ENCODE data around the gene RASD2. TPM values are rescaled to one million over a fixed set of nuclear protein-coding genes. Genes with fewer than 3 reads are reported as not detected.

Gene RASD2
- total RNA-seq, 1 experiment from 2014 or later, result not detected

GRCh38 chr22:35522225-35523149 lies 18.1 kb upstream of the RASD2 start:
- no peaks in the 10 kb centered on the region for H3K9me3 Mint-ChIP-seq (ENCODE audit: unreplicated experiment)
- no peak for DNase-seq (ENCODE audit: unreplicated experiment)
- H3K4me3 Mint-ChIP-seq (ENCODE audit: unreplicated experiment), result no peak overlapping the region
- ChIA-PET POLR2A (no interaction called here), CTCF (interaction anchor here (0.7 kb wide), 1 partner anchor 198 kb away, joined by 3 read pairs; no protein-coding TSS in a partner anchor)
- H3K36me3 Mint-ChIP-seq (ENCODE audit: insufficient read depth, unreplicated experiment), result no peaks in the 10 kb centered on the region
- no peak overlapping the region for H3K27ac Mint-ChIP-seq (ENCODE audit: low read depth, unreplicated experiment)
- no peaks in the 10 kb centered on the region for H3K27me3 Mint-ChIP-seq (ENCODE audit: insufficient read depth, unreplicated experiment)
- peaks cover 18% of the 10 kb centered on the region for H3K4me1 Mint-ChIP-seq (ENCODE audit: insufficient read depth, unreplicated experiment)
- no peak for TF ChIP-seq CTCF (IDR thresholded peaks at IDR 0.05; ENCODE audit: unreplicated experiment)
- intact Hi-C loops (cut with micrococcal nuclease), result no loop called here
- no TSS peak for BruUV-seq (replicated peaks)

GRCh38 chr22:35523167-35523947 lies 17.3 kb upstream of the RASD2 start:
- no peak overlapping the region for H3K27ac Mint-ChIP-seq (ENCODE audit: low read depth, unreplicated experiment)
- intact Hi-C loops (cut with micrococcal nuclease), result no loop called here
- H3K4me3 Mint-ChIP-seq (ENCODE audit: unreplicated experiment), result no peak overlapping the region
- no peaks in the 10 kb centered on the region for H3K27me3 Mint-ChIP-seq (ENCODE audit: insufficient read depth, unreplicated experiment)
- H3K4me1 Mint-ChIP-seq (ENCODE audit: insufficient read depth, unreplicated experiment), result peaks cover 18% of the 10 kb centered on the region
- CTCF ChIA-PET, result interaction anchor here (0.7 kb wide), 1 partner anchor 199 kb away, joined by 3 read pairs; no protein-coding TSS in a partner anchor
- TF ChIP-seq CTCF (IDR thresholded peaks at IDR 0.05; ENCODE audit: unreplicated experiment), result no peak
- H3K9me3 Mint-ChIP-seq (ENCODE audit: unreplicated experiment), result no peaks in the 10 kb centered on the region
- no TSS peak for BruUV-seq (replicated peaks)
- no peak for DNase-seq (ENCODE audit: unreplicated experiment)
- POLR2A ChIA-PET, result no interaction called here
- H3K36me3 Mint-ChIP-seq (ENCODE audit: insufficient read depth, unreplicated experiment), result no peaks in the 10 kb centered on the region

- intact Hi-C loops (cut with micrococcal nuclease), result no loop called here
- no peak for TF ChIP-seq CTCF (IDR thresholded peaks at IDR 0.05; ENCODE audit: unreplicated experiment)
- Mint-ChIP-seq H3K9me3 (ENCODE audit: unreplicated experiment) (no peaks in the 10 kb centered on the region), H3K27ac (ENCODE audit: low read depth, unreplicated experiment) (no peak overlapping the region), H3K4me1 (ENCODE audit: insufficient read depth, unreplicated experiment) (peaks cover 18% of the 10 kb centered on the region), H3K36me3 (ENCODE audit: insufficient read depth, unreplicated experiment) (no peaks in the 10 kb centered on the region), H3K4me3 (ENCODE audit: unreplicated experiment) (no peak overlapping the region), H3K27me3 (ENCODE audit: insufficient read depth, unreplicated experiment) (no peaks in the 10 kb centered on the region)
- ChIA-PET CTCF (no interaction called here), POLR2A (no interaction called here)
- DNase-seq (ENCODE audit: unreplicated experiment), result no peak
- BruUV-seq (replicated peaks), result no TSS peak
Observed at GRCh38 chr22:35524966-35525686, 15.5 kb upstream of the RASD2 start.
